Adipose tissue (tissue), 3 donors: ENCODE data around the gene XKR3. TPM values are rescaled to one million over a fixed set of nuclear protein-coding genes. Genes with fewer than 3 reads are reported as not detected.
"Not testable (repeated sequence)": the region's sequence is repeated elsewhere in the genome, so short reads cannot be mapped to it uniquely, and the experiment has no call there.

Experiments used
- H3K27ac ChIP-seq: one replicate; pipeline ENCODE4 v1.5.1; 2013; ENCODE audit warnings: low read depth, low read length
- WGBS, 3 donors: extraction: QIAGEN DNeasy Blood & Tissue Kit; methylation state at CpG; one replicate each; pipeline ENCODE4 v1.1.7; 2013; 5-methylcytosine and 5-hydroxymethylcytosine counted together
- polyA plus RNA-seq, 3 donors: library from polyadenylated mRNA; stranded (reverse); fragments of 200-250 nt; gene quantifications; one replicate each; pipeline ENCODE4 v1.2.3, GENCODE V29; 2013
- donor health status: healthy with polysubstance abuse.
- donor health status: Bipolar disorder and iron deficiency.
- donor health status: healthy.

XKR3 gene
- polyA plus RNA-seq: not detected

DNA sequence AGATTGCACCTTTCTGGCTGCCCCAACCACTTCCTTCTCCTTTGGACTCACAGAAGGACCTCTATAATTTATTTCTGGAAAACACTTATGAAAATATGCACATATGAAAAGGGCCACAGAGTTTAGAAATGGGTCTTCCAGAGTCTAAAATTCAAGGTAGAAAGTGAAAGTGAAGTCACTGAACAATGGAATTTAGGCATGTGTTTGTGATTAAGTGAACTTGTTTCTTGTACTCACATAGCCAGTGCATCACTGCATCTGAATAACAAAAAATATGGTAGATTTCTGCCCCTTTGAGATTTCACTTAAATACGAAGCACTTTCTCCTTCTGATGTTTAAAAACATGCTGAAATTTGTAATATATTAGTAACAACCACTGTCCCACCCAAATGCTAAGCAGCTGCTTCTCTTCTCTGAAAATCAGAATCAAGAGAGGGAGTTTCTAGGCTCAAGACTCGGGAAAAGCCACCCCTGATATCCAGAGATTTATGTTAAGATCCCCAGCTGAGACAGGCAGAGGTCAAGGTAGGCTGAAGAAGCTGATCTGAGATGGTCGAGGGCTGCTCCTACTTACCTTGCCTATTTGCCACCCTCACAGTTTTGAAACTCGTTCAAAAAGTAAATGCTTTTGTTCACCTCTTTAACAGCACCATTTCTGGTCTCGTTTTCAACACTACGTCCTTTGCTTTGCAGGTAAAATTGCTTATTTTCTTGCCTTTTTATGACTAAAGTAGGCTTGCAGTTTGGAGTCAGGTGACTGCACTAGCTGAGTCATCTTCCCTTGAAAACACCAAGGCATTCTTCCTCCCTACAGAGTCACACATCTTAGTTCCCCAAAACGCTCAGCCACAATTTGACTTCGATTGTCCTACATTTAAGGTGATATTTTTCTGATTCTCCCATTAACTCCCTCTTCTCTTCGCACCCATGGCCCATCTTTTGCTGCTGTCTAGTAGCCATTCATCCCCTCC, at the start of gene XKR3:
XKR3 (minus strand) TSS at position 696 of the 972 bp plus-strand sequence. CDS start 17,338 bp downstream, outside the sequence.
- 29 to 35% (median 31%) methylated on average over 9 of the region's 9 CpGs for WGBS, 3 donors
- no peak within 1 kb of the TSS for H3K27ac ChIP-seq

DNA sequence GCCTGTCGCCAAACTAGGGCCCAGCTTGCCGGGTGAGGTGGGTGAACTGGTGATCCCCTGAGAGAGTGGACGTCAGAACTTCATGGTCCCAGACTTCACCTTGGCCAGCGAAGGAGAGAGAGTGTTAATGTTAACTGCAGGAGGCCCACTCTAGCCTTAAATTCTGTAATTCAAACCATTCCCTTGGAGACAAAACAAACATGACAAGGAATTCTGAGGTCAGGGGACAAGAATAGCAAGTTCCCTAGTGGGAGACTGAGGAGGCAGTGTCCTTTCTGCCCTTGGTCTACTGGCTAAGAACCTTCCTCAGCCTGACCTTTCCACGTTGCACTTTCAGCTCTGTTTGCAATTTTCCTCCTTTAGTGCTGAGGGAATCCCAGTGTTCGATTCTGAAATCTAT, 44.4 kb upstream of the XKR3 start:
- 61 to 69% (median 63%) methylated on average over 6 of the region's 6 CpGs for WGBS, 3 donors
- not testable (repeated sequence) for H3K27ac ChIP-seq

DNA sequence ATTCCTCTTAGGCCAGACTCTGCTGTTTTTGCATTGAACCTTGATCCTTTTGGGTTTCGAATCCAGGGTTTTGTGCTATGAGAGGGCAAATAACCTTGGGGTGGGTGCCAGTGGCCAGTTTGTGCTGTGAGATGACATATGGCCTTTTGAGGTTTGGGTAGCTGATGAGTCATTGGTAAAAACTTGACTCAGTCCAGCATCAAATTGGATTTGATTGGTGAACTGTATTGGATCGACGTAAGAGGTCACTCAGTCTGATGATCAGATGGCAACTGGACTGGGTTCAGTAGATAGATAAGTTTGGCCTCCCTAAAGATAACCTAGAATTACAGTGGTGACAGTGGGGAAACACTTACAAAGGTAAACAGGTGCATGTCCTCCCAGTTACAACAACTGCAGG, 41.0 kb upstream of the XKR3 start:
- 54 to 78% (median 76%) methylated on average over 3 of the region's 3 CpGs for WGBS, 3 donors

DNA sequence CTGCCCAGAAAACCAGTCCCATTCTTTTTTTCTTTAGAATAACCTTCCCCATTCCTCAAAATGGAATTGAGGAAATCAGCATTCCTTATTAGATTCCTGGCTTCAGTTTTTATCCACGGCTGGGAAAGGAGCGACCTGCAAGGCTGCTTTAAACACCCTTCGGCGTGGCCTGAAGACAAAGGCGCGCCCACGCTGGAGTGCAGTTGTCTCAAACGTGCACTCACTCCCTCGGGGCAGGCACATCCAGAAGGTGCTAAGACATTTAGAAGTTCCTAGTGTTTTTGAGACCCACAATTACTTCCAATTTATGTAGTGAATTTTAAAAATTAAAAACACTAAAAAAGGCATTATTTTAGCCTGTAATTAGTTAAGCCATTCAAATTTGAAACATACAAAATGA, 31.6 kb upstream of the XKR3 start:
- WGBS, 3 donors: 71 to 82% (median 82%) methylated on average over 9 of the region's 9 CpGs
- H3K27ac ChIP-seq: not testable (repeated sequence)

More for the DNA sequence above, 41.0 kb upstream of the XKR3 start:
- H3K27ac ChIP-seq: no peak overlapping the region

DNA sequence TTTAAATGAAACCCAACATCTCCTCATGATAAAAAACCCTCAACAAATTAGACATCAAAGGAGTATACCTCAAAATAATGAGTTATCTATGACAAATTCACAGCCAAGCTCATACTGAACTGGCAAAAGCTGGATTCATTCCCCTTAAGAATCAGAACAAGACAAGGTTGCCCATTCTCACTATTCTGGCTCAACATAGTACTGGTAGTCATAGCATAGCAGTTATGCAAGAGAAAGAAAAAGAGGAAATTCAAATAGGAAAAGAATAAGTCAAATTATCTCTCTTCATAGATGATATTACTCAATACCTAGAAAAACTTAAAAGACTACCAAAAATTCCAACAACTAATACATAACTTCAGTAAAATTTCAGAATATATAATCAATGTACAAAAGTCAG, 29.4 kb upstream of the XKR3 start:
- no peak overlapping the region for H3K27ac ChIP-seq

DNA sequence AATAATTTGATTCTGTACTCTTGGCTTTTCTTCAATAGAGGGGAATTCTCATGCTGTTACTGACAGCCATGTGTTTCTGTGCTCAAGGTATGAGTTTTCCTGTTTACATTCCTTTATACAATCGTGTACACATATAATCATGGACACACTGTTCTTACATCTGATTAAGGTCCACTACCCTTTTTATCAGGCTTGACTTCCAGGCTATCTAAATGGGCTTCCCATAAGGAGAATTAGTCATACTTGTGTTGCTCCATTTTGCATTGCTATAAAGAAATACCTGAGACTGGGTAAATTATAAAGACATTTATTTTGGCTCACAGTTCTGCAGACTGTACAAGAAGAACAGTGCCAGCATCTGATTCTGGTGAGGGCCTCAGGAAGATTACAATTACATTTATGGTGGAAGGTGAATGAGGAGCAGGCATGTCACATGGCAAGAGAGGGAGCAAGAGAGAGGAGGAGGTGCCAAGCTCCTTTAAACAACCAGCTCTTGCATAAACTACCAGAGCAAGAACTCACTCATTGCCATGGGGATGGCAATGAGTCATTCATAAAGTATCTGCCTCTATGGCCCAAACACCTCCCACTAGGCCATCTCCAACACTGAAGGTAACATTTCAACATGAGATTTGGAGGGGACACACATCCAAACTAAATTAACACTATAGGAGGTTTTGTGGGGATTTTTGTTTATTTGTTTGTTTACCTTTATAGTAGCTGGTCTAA, 26.2 kb upstream of the XKR3 start:
- WGBS, 3 donors: 33 to 57% (median 53%) methylated on average over 1 of the region's 1 CpG
- H3K27ac ChIP-seq: not testable (repeated sequence)

DNA sequence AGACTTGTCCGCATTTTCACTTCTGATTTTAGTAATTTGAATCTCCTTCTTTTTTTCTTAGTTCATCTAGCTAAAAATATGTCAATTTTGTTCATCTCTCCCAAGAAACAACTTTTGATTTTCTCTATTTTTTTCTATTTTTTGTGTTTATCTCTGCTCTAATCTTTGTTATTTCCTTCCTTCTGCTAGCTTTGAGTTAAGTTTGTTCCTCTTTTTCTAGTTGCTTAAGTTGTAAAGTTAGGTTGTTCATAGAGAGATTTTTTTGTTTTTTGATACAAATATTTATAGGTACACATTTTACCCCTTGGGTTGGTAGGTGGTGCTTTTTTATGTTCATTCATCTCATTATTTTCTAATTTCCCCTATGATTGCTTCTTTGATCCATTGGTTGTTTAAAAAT, 22.1 kb upstream of the XKR3 start:
- WGBS, 3 donors: 37 to 62% (median 61%) methylated on average over 1 of the region's 1 CpG
- H3K27ac ChIP-seq: no peak overlapping the region

DNA sequence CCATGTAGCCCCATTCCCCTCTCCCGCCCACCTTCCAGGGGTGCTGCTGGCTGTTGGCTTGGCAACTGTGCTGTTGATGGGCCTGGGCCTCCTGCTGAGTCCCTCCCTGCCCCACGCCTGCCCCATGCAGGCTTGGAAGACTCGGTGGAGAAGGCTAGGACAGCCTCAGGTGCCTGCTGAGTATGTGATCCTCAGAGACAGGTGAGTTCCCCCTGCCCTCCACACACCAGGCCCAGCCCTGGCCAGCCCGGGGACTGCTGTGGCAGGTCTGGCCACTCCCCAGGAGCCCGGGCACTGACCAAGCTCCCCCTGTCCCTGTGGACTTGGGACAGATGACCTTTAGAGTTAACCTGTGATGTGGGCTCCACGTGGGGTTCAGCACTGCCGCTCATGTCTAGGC, 20.7 kb upstream of the XKR3 start:
- no peak overlapping the region for H3K27ac ChIP-seq
- 70 to 79% (median 77%) methylated on average over 5 to 7 of the region's 7 CpGs for WGBS, 3 donors

DNA sequence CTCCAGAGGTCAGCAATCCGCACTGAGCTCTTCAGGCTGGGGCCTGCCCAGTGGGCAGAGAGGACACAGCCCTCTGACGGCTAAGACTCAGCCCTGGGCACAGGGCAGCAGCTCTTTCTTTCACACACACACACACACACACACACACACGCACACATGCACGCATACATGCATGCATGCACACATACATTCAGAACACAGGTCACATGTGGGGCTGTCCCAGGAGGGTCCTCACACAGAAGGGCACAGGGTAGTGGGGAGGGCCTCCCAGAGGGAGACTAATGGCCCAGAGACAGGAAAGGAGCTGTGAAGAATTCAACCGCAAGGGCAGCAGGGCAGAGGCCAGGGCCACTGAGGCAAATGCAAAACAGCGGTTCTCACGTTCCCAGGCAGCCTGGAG, 20.3 kb upstream of the XKR3 start:
- 70 to 88% (median 81%) methylated on average over 7 of the region's 7 CpGs for WGBS, 3 donors
- H3K27ac ChIP-seq: no peak overlapping the region

DNA sequence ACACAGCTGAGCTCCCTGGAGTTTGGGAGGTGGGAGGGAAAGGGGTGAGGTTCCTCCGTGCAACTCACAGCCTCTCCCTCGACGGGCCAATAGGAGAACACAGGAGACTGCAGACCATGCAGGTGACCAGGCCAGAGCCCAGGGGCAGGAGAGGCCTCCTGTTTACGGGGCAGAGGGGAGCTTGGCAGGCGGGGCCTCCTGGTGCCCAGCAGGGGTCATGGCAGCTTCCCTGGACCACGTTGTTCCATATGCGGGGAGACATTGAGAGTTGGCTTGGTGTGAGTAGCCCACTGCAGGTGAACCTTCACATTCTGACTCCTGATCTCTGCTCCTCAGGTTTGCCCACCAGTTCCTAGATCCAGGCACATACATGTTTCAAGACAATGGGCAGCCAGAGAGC, 19.3 kb upstream of the XKR3 start:
- H3K27ac ChIP-seq: no peak overlapping the region
- 79 to 89% (median 86%) methylated on average over 7 of the region's 7 CpGs for WGBS, 3 donors

DNA sequence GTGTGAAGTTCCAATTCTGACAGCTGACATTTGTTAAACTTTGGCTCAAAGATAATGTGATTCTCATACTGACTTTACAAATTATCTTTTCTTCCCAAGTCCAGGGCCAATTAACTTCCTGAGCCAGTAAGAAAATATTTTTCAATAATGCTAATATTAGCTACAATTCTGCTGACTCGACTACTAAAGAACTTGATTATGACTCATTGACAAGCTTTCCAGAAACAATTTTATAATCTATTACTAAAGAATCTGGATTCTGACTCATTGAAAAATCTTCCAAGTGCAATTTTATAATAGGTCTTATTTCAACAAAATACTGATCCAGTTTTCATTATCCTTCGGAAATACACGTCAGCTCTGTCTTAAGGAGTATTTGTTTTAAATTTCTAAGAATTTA, 12.9 kb upstream of the XKR3 start:
- H3K27ac ChIP-seq: no peak overlapping the region
- 66 to 71% (median 70%) methylated on average over 3 of the region's 3 CpGs for WGBS, 3 donors

DNA sequence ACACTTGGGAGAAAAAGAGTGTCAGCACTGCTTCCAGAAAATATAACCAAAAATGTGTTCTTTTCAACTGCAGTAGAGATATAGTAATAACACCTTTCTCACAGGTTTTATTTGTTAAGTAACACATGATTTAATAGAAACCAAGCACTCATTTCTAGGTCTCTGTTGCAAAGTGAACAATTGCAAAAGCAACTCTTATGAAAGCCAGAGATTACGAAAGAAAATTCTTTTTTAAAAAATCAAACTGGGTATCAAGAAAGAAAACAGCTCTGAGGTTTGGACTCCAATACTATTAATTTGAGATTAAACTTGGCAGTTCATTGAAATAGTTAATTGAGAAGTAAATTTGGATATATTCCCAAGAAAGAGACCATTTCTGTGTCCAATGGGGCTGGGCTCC, 9.8 kb upstream of the XKR3 start:
- no peak overlapping the region for H3K27ac ChIP-seq
- 44 to 81% (median 61%) methylated on average over 1 of the region's 1 CpG for WGBS, 3 donors

DNA sequence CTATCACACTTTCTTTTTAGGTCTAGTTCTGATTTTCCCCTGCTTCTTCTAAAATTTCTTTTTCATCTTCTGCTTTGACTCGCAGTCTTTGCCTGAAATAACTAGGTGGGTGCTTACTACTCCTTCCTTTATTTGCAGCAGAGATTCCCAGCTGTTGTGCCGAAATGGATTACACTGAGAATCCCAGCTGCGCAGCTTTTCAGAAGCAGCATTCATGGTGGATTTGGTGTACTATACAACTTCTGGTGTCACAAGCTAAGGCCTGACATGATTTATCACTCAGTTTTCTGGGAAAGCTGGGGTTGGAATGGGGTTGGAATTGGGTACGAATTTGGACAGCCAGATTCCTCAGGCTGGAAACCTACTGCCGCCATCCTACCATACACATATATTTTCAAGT, 6.0 kb upstream of the XKR3 start:
- WGBS, 3 donors: 75 to 87% (median 86%) methylated on average over 5 of the region's 5 CpGs
- H3K27ac ChIP-seq: no peak overlapping the region

DNA sequence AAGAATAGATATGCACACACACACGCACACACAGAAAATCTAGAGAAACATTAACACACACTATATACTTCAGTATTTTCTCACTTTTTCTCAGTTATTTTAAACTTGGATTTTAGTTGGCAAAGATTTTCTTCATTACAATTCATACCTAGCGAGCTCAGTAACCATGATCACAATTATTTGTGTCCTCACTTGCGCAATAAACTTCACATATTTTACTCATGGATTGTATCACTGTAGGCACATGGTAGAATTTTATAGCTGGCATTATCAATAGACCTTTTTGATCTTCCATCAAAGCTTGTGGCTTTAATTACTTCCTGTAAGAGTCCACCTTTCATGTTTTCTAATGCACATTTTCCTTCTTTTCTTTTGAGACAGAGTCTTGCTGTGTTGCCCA, 4.8 kb upstream of the XKR3 start:
- H3K27ac ChIP-seq: no peak overlapping the region
- WGBS, 3 donors: 75 to 92% (median 89%) methylated on average over 3 of the region's 3 CpGs

DNA sequence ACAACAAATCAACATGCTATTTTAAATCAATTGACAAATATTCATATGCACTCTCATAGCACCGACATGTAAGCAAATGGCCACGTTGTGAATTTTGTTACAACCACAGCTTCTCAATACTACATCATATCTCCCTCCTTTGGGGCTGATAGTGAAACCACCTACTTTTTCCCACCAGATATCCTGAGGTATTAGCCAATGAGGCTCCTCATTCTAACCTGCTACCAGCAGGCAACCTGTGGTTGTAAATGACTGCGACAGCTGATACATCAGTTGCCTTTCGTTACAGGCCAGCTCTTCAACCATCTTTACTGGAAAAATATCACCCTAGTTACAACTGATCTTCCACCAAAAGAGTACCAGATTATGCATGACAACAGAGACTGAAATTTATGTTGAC, 3.7 kb upstream of the XKR3 start:
- H3K27ac ChIP-seq: no peak overlapping the region
- 66 to 80% (median 80%) methylated on average over 4 of the region's 4 CpGs for WGBS, 3 donors

DNA sequence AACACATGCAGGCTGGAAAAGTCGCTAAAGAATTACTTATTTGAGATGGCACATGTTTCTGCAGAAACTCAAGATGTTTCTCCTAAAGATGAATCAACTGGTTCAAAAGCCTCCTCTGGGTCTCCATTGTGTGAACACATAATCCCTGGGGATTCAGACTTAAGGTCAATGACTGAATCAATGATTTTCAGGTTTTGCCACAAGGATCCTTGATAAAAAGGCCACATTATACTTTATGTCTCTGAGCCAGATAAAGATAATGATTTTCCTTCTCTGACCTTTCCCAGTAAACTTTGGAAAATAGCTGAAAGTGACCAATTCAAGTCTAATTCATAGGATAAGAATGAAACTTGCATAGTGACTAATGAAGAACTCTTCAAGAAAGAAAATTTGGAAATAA, 2.3 kb upstream of the XKR3 start:
- 72 to 89% (median 81%) methylated on average over 1 of the region's 1 CpG for WGBS, 3 donors
- no peak overlapping the region for H3K27ac ChIP-seq

DNA sequence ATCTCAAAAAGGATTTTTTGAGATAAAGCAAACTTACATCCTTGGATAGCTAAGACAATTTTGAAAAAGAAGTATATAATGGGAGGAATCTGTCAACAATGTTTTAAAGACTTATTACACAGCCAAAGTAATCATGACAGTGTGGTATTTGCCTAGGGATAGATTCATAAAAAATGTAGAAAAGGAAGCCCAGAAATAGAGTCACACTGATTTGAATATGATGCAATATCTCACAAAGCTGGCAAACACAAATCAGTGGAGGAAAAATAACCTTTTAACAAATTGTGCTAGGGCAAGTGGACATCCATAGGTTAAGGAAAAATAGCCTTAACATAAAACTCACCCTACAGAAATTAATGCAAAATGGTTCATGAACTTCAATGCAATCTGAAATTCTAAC, 6.0 kb downstream of the XKR3 start:
- H3K27ac ChIP-seq: no peak overlapping the region

DNA sequence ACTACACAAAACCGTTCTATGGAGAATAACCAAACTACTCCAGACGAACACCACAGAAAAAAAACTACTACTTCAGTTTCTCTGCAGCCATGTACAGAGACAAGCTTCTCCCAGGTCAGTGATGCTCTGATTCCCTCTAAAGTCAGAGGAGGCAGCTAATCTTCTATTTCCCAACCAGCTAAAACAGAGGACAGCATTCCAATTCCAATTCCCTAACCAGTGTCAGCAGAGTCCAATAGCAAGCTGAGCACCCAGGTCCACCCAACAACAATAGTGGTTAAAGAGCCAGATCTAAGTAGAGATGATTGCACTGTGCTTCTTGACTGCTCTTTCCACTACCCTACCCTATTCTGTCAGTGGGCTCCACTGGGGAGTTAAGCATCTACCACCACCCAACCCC, 6.7 kb downstream of the XKR3 start:
- no peak overlapping the region for H3K27ac ChIP-seq
- WGBS, 3 donors: 39 to 72% (median 61%) methylated on average over 2 of the region's 2 CpGs

DNA sequence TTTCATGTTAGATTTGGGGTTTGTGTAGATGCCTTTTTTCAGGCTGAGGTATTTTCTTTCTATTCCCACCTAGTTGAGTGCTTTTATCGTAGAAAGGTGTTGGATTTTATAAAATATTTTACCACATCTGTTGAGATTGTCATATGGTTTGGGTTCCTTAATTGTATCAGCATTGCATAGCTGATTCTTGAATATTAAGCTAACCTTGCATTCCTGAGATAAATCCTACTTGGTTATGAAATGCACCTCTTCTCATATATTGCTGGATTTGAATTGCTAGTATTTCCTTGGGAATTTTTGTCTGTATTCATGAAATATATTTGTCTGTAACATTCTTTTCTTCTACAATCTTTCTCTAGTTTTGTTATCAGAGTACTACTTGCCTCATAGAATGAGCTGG, 10.1 kb downstream of the XKR3 start:
- WGBS, 3 donors: 48 to 75% (median 58%) methylated on average over 1 of the region's 1 CpG
- H3K27ac ChIP-seq: no peak overlapping the region
